VCaP (cell line): ENCODE data around the gene ACSL4.

Source experiments
- H3K27ac ChIP-seq: fragments of 450-650 bp; 2 replicates; pipeline ENCODE4 v1.5.1; 2017
- TF ChIP-seq, protein P1 (sequence below): fragments of 450-650 bp; conservative IDR thresholded peaks from 2 replicates; pipeline ENCODE4 v1.5.1; 2017; ENCODE audit warnings: mild to moderate bottlenecking, moderate library complexity

Gene ACSL4

DNA sequence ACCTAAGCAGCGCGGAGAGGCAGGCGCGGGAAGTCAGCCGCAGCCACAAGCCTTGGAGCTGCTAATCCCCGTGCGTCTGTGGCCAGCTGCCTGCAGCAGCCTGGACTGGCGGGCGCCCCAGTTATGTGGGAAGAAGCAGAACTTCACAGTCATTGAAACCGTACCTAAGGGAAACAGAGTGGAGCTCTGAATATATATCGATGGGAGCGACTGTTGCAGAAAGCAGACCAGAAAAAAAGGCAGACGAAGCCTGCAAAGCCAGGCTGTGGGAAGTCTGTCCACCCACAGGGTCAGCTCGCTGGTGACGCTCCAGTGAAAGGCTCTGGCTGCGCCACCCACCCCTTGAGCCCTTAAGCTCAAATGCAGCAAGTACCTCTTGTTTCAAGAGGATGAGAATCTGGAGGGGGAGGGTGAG is 132.8 kb downstream of the ACSL4 start:
- H3K27ac ChIP-seq, result no peak overlapping the region

GRCh38 chrX:109596015-109596414 is 137.0 kb downstream of the ACSL4 start:
- no peak overlapping the region for H3K27ac ChIP-seq
- TF ChIP-seq, protein P1, sequence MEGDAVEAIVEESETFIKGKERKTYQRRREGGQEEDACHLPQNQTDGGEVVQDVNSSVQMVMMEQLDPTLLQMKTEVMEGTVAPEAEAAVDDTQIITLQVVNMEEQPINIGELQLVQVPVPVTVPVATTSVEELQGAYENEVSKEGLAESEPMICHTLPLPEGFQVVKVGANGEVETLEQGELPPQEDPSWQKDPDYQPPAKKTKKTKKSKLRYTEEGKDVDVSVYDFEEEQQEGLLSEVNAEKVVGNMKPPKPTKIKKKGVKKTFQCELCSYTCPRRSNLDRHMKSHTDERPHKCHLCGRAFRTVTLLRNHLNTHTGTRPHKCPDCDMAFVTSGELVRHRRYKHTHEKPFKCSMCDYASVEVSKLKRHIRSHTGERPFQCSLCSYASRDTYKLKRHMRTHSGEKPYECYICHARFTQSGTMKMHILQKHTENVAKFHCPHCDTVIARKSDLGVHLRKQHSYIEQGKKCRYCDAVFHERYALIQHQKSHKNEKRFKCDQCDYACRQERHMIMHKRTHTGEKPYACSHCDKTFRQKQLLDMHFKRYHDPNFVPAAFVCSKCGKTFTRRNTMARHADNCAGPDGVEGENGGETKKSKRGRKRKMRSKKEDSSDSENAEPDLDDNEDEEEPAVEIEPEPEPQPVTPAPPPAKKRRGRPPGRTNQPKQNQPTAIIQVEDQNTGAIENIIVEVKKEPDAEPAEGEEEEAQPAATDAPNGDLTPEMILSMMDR, result no peak

More for the DNA sequence above, 132.8 kb downstream of the ACSL4 start:
- TF ChIP-seq, protein P1, result no peak
